Measurements from ENCODE around the gene OSTF1. TPM values are rescaled to one million over a fixed set of nuclear protein-coding genes. Genes with fewer than 3 reads are reported as not detected.

The OSTF1 gene, protein sequence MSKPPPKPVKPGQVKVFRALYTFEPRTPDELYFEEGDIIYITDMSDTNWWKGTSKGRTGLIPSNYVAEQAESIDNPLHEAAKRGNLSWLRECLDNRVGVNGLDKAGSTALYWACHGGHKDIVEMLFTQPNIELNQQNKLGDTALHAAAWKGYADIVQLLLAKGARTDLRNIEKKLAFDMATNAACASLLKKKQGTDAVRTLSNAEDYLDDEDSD
- 2.1 and 2.4 TPM in 2 replicates for polyA plus RNA-seq (2014; cell fraction: cytosol; rRNA removed)
- 1.3 and 1.4 TPM in 2 replicates for polyA plus RNA-seq (2014; cell fraction: nucleus; rRNA removed)

GRCh38 chr9:75087824-75088645 is at the start of gene OSTF1, which contains the start of gene NMRK1:
TSS of gene OSTF1 (plus strand) at chr9:75088514. CDS start at chr9:75088693, 179 bp downstream.
TSS of gene NMRK1 (minus strand) at chr9:75088155. CDS start at chr9:75083115, 5,040 bp downstream.
- DNase-seq (ENCODE audit: low spot score), result peak; percentile 90

DNA sequence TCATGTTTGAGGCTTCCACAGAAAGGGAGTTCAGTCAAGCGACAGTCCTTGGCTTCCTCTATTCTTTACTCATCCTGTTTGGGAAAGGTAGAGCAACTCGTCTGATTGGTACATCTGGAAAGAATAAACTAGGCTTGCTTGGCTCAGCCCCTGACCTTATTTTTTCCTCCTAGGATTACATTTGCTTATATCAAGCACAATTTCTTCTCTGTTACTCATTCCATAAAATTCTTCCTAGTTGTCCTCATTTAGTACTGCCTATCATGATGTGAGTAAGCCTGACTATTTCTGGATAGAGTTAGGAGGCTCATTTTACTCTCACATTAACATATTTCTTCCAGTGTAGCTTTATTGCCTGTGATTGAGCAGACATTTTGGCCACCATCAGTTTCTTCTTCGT is 49.3 kb upstream of the OSTF1 start:
- no peak for DNase-seq (ENCODE audit: low spot score)

GRCh38 chr9:75039801-75040200 is 48.5 kb upstream of the OSTF1 start:
- no peak for DNase-seq (ENCODE audit: low spot score)

GRCh38 chr9:75041041-75041440 is 47.3 kb upstream of the OSTF1 start:
- DNase-seq (ENCODE audit: low spot score), result no peak

DNA sequence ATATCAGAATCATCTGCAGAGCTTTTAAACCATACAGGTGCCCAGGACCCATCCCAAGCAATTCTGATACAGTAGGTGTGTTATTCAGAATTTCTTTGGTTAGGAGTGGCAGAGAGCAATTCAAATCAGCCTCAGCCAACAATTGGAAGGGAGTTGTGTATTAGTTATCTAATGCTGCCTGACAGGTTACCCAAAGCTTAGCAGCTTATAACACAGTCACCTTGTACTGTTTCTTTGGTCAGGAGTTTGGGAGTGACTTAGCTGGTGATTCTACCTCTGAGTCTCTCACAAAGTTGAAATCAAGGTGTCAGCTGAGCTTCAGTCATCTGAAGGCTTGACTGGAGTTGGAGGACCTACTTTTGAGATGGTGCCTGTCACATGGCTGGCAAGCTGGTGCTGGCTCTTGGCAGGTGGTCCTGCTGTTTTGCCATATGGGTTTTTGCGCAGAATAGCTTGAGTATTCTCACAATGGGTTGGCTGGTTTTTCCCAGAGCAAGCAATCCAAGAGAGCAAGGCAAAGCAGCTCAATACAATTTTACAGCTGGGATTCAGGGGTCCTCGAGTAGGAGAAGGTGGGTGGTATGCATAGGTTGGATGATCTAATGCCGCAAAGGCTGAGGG is 41.5 kb upstream of the OSTF1 start:
- DNase-seq (ENCODE audit: low spot score), result no peak

- DNase-seq (ENCODE audit: low spot score), result no peak
These were observed 40.8 kb upstream of the OSTF1 start for GRCh38 chr9:75047506-75047905.

DNA sequence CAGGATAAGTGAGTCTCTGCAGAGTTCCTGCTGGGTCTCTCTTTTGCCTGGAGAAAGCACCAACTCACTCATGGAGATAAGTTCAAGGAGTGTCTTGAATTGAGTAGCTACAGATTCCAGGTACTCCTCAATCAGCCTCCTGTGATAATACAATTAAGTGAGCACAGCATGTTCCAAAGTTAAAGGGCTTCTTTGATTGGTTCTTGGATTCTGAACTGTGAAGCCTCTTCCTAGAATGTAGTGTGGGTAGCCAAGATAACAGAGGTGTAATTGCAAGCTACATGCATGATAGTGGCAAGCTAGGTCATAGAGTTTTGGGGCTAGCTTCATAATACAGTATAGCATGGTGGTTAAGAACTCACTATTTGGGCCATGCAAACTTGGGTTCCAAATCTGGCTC is 37.0 kb upstream of the OSTF1 start:
- no peak for DNase-seq (ENCODE audit: low spot score)

- no peak for DNase-seq (ENCODE audit: low spot score)
These were observed 34.4 kb upstream of the OSTF1 start for GRCh38 chr9:75053869-75054268.

GRCh38 chr9:75054368-75055001 is 33.8 kb upstream of the OSTF1 start:
- DNase-seq (ENCODE audit: low spot score), result no peak

GRCh38 chr9:75061169-75061568 is 27.1 kb upstream of the OSTF1 start:
- no peak for DNase-seq (ENCODE audit: low spot score)

DNA sequence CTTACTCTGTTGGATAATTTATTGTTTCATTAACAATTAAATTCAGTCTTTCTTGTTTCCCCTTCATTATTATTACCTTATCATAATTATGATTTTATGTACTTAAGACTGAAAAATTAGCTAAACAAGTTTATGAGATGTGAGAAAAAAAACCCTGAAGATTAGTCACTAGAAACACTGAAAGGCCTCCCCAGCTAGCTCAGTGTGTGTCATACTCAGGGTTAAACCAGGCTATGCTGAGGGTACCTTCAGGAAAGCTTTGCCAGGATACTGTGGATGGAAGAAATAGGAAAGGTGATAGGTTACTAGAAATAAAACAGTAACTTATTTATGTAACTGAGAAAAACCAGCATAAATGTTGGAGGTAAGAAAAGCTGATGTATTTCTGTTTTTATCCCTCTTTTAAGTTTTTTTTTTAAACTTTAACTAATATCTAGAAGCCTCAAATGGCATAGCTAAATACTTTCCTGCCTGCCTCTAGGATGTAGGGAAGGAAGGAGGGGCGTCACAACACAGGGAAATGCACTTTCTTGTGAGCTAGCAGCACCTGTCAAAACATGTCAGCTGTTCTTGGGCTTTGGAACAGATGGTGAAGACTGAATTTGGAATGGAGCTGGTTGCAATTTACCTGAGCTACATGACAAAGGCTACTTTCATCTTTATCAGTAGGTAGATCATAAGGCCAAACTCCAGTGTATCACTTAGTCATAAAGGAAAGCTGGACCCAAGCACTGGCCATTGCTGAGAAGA is 24.6 kb upstream of the OSTF1 start:
- DNase-seq (ENCODE audit: low spot score), result no peak

- DNase-seq (ENCODE audit: low spot score), result no peak
These were observed 23.8 kb upstream of the OSTF1 start for GRCh38 chr9:75064307-75065025.

DNA sequence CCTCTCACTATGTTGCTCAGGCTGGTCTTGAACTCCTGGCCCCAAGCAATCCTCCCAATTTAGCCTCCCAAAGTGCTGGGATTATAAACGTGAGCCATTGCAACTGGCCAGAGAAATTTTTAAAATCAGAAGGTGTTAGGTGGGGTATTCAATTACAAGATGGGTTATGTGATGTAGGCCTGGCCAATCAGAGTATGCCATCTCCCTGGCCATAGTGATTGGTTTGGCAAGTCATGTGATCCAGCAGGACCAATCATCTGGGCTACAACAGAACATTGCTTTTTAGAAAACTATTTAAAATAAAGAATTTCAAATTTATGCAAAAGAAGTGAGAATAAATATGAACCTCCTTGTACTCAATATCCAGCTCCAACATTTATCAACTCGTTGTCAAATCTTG is 22.8 kb upstream of the OSTF1 start:
- no peak for DNase-seq (ENCODE audit: low spot score)

GRCh38 chr9:75067894-75068293 is 20.4 kb upstream of the OSTF1 start:
- no peak for DNase-seq (ENCODE audit: low spot score)

GRCh38 chr9:75069171-75069570 is 19.1 kb upstream of the OSTF1 start:
- DNase-seq (ENCODE audit: low spot score), result no peak

DNA sequence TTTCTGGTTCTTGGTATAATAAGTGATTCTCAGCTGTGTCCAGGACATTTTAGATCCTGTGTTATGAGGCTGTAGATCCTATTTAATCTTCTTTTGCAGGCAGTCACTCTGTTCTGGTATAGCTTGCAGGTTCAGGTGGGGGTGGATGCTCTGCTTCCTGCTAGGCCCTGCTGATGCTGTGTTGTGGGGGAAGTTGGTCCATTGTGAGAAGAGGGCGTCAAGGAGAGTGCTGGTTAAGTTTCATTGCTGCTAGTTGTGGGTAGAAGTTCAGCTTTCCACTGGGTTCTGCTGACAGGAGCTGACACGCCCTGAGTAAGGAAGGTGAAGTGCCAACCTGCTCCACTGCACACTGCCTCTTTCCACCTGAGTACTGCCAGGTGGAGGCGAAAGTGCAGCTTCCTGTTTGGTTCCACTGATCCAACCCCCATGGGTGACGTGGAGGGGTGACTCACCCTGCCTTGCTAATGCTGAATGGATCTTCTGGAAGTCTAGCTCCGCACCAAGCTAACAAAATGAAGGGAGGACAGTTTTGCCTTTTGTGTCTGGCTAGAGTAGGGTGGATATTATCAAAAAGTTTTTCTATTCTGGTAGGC is 16.7 kb upstream of the OSTF1 start:
- DNase-seq (ENCODE audit: low spot score), result no peak

DNA sequence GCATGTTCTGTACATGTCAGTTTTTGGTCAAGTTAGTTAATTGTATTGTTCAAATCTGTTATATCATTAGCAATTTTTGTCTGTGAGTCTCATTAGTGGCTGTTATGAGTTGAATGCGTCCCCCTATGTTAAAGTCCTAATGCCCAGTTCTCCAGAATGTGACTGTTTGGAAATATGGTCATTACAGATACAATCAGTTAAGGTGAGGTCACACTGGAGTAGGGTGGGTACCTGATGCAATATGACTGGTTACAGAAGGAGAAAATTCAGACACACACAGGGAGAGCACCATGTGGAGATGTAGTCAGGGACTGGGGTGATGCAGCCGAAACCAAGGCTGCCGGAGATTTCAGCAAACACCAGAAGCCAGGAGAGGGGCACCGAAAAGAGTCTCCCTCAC is 15.4 kb upstream of the OSTF1 start:
- DNase-seq (ENCODE audit: low spot score), result no peak

- DNase-seq (ENCODE audit: low spot score), result no peak
These were observed 6.7 kb upstream of the OSTF1 start for GRCh38 chr9:75081632-75082031.

DNA sequence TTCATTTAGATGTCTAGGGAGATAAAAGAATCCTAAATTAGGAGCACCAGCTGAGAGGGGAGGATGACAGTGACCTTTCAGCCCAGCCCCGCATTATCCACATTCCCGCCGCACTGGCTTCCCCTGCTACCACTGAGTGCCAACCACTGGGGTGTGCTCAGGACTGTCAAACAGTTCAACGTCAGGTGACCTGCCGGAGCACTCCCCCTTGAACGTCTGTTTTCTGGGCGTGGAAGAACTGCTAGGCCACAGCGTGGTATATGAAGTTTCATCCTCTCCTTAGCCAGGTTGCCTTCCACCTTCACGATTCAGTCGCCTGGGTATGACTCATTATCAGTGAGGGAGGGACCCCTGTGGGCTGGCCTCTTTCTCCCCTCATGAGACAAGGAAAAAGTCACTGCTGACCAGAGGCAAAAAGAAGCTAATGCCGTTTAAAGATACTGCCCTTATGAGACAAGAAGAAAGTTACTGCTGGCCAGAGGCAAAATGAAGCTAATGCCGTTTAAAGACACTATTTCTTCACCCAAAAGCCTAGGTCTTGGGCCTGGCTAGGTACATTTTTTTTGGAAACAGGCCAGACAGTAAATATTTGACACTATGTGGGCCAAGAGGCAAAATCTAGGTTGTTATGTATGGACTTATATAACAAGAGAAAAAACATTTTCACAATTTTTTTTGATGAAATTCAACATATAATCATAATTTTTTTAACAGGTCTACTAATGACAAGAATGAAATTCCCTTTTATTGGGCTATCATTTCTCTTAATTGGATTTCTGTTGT is 4.9 kb upstream of the OSTF1 start:
- DNase-seq (ENCODE audit: low spot score), result no peak

Data from SK-N-DZ (cell line).